ENCODE data around the gene GRAMD1B. TPM values are rescaled to one million over a fixed set of nuclear protein-coding genes. Genes with fewer than 3 reads are reported as not detected.
A peak's percentile ranks its signal among the peaks of the same experiment; 100 is the strongest.
"Not testable (repeated sequence)": the region's sequence is repeated elsewhere in the genome, so short reads cannot be mapped to it uniquely, and the experiment has no call there.

Gene GRAMD1B
- total RNA-seq, 1 donor from 2014 or later: 8.8 TPM

- DNase-seq (ENCODE audit: low read depth): peak; percentile 53
- Histone ChIP-seq H3K36me3 (ENCODE audit: control insufficient read depth, insufficient read depth, low read length) (no peaks in the 10 kb centered on the region), H3K27me3 (ENCODE audit: control insufficient read depth, insufficient read depth, low read length) (no peaks in the 10 kb centered on the region), H3K4me3 (ENCODE audit: low read depth, low read length) (no peak overlapping the region)
- TF ChIP-seq, protein P1, sequence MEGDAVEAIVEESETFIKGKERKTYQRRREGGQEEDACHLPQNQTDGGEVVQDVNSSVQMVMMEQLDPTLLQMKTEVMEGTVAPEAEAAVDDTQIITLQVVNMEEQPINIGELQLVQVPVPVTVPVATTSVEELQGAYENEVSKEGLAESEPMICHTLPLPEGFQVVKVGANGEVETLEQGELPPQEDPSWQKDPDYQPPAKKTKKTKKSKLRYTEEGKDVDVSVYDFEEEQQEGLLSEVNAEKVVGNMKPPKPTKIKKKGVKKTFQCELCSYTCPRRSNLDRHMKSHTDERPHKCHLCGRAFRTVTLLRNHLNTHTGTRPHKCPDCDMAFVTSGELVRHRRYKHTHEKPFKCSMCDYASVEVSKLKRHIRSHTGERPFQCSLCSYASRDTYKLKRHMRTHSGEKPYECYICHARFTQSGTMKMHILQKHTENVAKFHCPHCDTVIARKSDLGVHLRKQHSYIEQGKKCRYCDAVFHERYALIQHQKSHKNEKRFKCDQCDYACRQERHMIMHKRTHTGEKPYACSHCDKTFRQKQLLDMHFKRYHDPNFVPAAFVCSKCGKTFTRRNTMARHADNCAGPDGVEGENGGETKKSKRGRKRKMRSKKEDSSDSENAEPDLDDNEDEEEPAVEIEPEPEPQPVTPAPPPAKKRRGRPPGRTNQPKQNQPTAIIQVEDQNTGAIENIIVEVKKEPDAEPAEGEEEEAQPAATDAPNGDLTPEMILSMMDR (IDR thresholded peaks at IDR 0.05; ENCODE audit: insufficient read depth, low read length, poor library complexity, severe bottlenecking): peak; percentile 92
Observed at GRCh38 chr11:123511037-123511870, 81.2 kb downstream of the GRAMD1B start.

DNA sequence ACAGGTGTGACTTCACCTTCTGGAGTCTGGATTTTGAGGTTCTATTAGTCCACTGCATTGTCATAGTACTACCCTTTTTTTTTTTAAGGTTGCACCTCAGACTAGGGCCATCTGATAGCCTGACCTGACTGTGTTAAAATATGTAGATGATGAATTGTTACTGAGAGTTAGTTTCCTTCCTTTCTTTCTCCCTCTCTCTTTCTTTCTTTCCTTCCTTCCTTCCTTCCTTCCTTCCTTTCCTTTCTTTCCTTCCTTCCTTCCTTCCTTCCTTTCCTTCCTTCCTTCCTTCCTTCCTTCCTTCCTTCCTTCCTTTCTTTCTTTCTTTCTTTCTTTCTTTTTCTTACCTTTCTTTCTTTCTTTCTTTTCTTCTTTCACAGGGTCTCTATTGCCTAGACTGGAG lies 83.2 kb downstream of the GRAMD1B start:
- H3K27me3 ChIP-seq (ENCODE audit: control insufficient read depth, insufficient read depth, low read length); H3K36me3 ChIP-seq (ENCODE audit: control insufficient read depth, insufficient read depth, low read length); DNase-seq (ENCODE audit: low read depth); H3K4me3 ChIP-seq (ENCODE audit: low read depth, low read length): not testable (repeated sequence)

GRCh38 chr11:123516238-123516637 lies 86.2 kb downstream of the GRAMD1B start:
- no peak for DNase-seq (ENCODE audit: low read depth)
- no peaks in the 10 kb centered on the region for H3K36me3 ChIP-seq (ENCODE audit: control insufficient read depth, insufficient read depth, low read length)
- no peak overlapping the region for H3K4me3 ChIP-seq (ENCODE audit: low read depth, low read length)
- TF ChIP-seq, protein P1 (IDR thresholded peaks at IDR 0.05; ENCODE audit: insufficient read depth, low read length, poor library complexity, severe bottlenecking): no peak
- H3K27me3 ChIP-seq (ENCODE audit: control insufficient read depth, insufficient read depth, low read length): no peaks in the 10 kb centered on the region

DNA sequence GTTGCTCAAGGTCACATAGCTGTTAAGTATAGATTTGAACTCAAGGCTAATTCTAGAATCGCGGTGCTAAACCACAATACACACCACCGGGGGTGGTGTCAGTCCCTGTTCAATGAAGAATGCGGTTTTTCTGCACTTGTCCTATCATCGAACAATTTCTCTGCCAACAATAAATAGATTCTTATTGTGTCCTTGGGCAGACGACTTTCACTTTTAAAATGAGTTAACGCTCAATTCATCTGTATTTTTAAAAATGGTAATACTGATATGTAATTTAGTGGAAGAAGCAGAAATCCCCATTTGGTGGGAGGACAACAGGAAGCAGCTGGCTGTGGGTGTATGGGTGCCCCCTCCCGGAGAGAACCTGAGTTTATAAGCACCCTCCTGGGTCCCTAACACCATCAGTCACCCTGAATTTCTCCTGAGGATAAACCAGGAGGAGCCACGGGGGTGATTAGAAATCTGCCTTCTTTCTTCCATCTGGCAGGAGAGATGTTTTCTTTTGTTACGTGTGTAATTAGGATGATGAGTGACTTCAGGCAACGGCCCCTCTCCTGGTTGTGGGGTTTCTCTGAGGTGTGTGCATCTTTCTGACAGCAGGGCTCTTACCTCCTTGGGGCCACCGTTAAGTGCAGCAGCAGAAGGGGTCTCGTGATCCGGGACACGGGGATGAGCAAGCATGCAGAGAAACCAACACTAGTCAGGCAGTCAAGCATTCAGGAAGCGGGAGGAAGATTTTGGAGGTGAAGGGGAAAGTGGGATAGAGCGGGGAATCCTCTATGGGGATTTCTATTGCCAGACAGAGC lies 87.7 kb downstream of the GRAMD1B start:
- no peak for DNase-seq (ENCODE audit: low read depth)
- no peaks in the 10 kb centered on the region for H3K27me3 ChIP-seq (ENCODE audit: control insufficient read depth, insufficient read depth, low read length)
- no peaks in the 10 kb centered on the region for H3K36me3 ChIP-seq (ENCODE audit: control insufficient read depth, insufficient read depth, low read length)
- TF ChIP-seq, protein P1 (IDR thresholded peaks at IDR 0.05; ENCODE audit: insufficient read depth, low read length, poor library complexity, severe bottlenecking): no peak
- no peak overlapping the region for H3K4me3 ChIP-seq (ENCODE audit: low read depth, low read length)

DNA sequence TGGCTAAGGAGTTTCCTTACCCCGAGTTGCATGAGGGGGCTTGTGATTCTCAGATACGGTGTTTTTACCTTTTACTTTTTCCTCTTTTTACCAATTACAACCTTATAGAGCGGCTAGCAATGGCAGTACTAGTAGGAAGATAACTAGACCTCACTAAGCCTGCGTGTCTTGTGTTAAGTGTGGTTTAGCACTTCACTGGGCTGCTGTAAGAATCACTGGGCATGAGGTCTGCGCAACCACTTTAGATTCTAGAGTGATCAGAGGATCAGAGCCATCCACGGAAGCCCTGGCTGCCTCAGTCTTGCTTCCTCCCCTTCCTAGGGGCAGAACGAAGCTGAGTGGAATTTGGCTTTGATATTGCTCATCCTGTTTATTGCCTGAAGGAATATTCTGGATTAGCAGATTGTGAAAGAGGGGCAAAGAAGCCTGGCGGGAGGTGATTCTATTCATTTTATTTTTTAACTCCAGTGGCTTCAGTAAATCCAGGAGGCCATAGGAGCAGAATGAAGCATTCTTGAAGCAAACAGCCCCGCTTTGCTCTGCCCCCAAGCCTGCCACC lies 88.5 kb downstream of the GRAMD1B start:
- no peak for DNase-seq (ENCODE audit: low read depth)
- no peak overlapping the region for H3K4me3 ChIP-seq (ENCODE audit: low read depth, low read length)
- H3K36me3 ChIP-seq (ENCODE audit: control insufficient read depth, insufficient read depth, low read length): no peaks in the 10 kb centered on the region
- no peaks in the 10 kb centered on the region for H3K27me3 ChIP-seq (ENCODE audit: control insufficient read depth, insufficient read depth, low read length)
- TF ChIP-seq, protein P1 (IDR thresholded peaks at IDR 0.05; ENCODE audit: insufficient read depth, low read length, poor library complexity, severe bottlenecking): no peak
